GM10266 (cell line): ENCODE measurements around the gene PSMB9.

ENCODE experiments used
- DNase-seq: peaks from one replicate; pipeline ENCODE4 v3.0.0; 2012; ENCODE audit errors: extremely low spot score
- TF ChIP-seq, protein P1 (sequence below): IDR thresholded peaks from 2 replicates; pipeline ENCODE4 v1.5.1; 2012; ENCODE audit warnings: mild to moderate bottlenecking, low read depth; ENCODE audit not compliant: control insufficient read depth, insufficient read depth; ENCODE audit errors: missing control alignments

PSMB9 gene

DNA sequence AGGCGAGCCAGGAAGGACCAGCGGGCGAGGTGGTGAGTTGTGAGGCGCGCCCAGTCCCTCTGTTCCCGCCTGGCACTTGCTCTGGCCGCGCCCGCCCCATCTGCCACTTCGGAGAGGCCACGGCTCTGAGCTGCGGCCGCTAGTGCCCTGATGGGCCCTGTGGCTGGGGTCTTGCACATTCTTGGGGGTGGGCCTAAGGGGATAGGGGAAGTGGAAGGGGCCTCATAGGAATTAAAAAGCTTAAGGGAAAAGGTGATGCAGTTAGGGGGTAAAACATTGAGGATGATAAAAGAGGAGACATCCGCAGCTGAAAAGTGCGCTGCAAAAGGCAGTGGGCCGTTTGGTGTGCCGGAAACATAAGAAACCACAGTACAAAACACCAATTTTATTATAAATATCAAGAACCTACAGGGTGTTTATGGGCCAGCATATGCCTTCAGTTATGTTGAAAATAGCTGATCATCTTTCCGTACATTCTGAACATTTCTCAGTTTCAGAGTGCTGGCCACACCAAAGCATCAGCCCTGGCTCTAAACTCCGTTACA lies 9.1 kb upstream of the PSMB9 start:
- TF ChIP-seq, protein P1, sequence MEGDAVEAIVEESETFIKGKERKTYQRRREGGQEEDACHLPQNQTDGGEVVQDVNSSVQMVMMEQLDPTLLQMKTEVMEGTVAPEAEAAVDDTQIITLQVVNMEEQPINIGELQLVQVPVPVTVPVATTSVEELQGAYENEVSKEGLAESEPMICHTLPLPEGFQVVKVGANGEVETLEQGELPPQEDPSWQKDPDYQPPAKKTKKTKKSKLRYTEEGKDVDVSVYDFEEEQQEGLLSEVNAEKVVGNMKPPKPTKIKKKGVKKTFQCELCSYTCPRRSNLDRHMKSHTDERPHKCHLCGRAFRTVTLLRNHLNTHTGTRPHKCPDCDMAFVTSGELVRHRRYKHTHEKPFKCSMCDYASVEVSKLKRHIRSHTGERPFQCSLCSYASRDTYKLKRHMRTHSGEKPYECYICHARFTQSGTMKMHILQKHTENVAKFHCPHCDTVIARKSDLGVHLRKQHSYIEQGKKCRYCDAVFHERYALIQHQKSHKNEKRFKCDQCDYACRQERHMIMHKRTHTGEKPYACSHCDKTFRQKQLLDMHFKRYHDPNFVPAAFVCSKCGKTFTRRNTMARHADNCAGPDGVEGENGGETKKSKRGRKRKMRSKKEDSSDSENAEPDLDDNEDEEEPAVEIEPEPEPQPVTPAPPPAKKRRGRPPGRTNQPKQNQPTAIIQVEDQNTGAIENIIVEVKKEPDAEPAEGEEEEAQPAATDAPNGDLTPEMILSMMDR, result no peak
- DNase-seq, result no peak

GRCh38 chr6:32845384-32845884 lies 8.6 kb upstream of the PSMB9 start:
- TF ChIP-seq, protein P1, result no peak
- peak; percentile 40 for DNase-seq

DNA sequence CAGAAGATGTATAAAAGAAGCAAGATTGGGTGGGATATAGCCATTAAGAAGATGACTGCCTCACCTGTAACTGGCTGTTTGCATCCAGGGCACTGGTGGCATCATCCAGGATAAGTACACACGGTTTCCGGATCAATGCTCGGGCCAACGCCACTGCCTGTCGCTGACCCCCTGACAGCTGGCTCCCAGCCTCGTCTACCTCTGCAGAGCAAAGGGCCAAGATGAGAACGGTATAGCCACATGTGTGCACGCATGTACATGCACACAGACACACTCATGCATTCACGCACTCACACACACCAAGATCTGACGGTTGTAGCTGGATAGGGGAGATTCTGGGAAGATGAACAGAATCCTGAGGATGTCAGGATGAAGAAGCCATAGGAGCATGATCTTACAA lies 7.0 kb upstream of the PSMB9 start:
- TF ChIP-seq, protein P1, result no peak
- no peak for DNase-seq

DNA sequence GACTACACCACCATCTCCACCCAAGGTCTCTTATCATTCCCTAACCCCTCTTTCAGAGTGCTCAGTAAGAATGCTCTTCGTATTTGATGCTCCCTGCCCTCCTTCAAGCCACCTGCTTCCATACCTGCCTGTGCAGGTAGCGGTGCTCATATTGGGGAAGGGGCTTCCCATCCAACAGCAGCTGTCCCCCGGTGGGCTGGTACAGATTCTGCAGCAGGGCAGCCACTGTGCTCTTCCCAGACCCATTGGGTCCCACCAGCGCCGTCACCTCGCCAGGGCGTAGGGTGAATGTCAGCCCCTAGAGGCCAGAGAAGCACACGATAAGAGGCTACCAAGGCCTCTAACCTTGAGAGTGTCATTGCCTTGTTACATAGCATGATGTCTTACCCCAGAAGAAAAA lies 6.2 kb upstream of the PSMB9 start:
- no peak for DNase-seq
- TF ChIP-seq, protein P1, result no peak

DNA sequence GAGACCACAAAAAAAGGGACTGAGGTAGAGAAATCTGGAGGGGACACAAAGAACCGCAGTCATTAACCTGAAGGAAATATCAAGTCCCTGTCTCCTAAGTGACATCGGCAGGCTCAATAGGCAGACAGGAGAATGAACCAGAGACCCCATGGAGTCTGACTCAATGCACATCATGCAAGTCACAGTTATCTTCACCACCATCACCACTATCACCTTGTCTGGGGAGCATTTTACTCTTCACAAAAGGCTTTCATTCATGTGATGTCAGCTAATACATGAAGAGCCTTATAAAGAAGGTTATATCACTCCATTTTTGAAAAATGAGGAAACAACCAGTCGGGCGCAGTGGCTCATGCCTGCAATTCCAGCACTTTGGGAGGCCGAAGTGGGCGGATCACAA lies 4.9 kb upstream of the PSMB9 start:
- TF ChIP-seq, protein P1, result no peak
- DNase-seq, result no peak

DNA sequence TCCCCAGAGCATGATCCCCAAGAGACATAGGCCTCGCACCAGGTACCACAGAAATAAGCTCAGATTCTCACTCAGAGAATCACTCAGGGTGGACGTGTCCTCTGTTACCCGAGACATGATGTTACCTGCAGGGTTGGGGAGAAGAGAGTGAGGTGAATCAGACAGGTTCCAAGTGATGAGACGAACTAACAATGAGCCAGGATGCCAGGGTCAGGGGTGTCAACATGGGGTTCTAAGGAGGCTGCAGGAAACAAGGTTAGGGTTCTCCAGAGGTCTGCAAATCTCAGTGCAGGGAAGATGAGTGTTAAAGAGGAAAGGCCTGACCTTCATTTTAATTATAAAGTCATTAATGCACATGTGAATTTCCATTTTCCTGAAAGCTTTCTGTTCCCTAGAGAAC lies 3.0 kb upstream of the PSMB9 start:
- TF ChIP-seq, protein P1, result no peak

DNA sequence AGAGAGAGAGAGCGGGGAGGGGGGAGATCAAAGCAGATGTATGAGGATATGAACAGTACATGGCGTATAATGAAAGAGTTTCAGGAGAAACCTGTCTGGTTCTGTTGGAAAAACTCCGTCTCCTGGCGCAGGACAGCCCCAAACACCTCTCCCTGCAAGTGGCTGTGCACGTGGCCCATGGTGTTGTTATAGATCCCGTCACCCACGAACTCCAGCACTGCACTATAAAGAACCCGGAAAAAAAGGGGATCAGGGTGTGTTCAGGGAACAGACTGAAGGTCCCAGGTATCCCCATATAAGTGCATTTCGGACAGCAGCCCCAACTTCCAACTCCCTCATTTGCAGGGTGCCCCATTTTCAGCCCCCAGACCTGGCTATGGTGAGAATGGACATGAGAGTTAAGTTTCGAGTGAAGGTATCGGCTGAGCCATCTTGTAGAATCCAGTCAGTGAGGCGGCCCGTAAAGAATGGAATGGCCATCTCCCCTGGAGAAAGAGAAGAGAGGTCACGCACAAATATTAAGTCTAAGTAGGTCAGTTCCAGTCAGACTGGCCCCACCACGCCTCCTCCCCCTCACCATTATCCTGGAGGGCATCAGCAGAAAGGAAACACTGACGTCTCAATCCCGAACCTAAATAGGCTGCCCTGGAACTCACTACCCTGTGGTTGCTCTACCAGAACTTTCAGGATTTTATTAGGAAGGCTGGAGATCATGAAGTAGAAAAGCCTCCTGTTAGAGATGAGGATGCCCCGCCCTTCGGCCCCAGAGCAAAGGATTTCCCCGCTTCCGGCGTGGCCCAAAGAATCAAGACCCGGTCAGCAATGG lies 1.8 kb upstream of the PSMB9 start:
- DNase-seq, result no peak
- TF ChIP-seq, protein P1, result no peak

More for the DNA sequence above, 3.0 kb upstream of the PSMB9 start:
- no peak for DNase-seq
